Psoas muscle (tissue), 8 donors: Measurements from ENCODE around the gene IQCN. TPM values are rescaled to one million over a fixed set of nuclear protein-coding genes. Genes with fewer than 3 reads are reported as not detected.

ENCODE experiments used
- ATAC-seq, 4 donors: fragments of 200-7000 bp; cut with Tn5 transposase; one replicate each; pipeline ENCODE4 v1.9.1; 2020; ENCODE audit warnings: moderate library complexity in 3 of 4, mild to moderate bottlenecking in 2 of 4
- DNase-seq, 2 donors: peaks; one replicate each; pipeline ENCODE4 v3.0.0-alpha.2; 2020
- H3K27ac ChIP-seq: fragments of 200-600 bp; one replicate; pipeline ENCODE4 v1.8.0; 2022
- H3K27me3 ChIP-seq, 3 donors: fragments of 200-600 bp in 1 of 3; one replicate each; pipeline versions ENCODE4 v1.6.1 to v1.8.0; 2013 to 2022; ENCODE audit warnings: low read length in 2 of 3, mild to moderate bottlenecking in 2 of 3, moderate library complexity in 1 of 3; ENCODE audit not compliant: insufficient read depth in 3 of 3
- H3K36me3 ChIP-seq, 2 donors: fragments of 200-600 bp in 1 of 2; one replicate each; pipeline versions ENCODE4 v1.6.1 to v1.8.0; 2013 to 2022; ENCODE audit warnings: low read depth in 1 of 2, mild to moderate bottlenecking in 1 of 2, moderate library complexity in 1 of 2; ENCODE audit not compliant: insufficient read depth in 1 of 2
- H3K4me1 ChIP-seq: fragments of 200-600 bp; one replicate; pipeline ENCODE4 v1.8.0; 2022
- H3K4me3 ChIP-seq: fragments of 200-600 bp; one replicate; pipeline ENCODE4 v1.8.0; 2022; ENCODE audit warnings: mild to moderate bottlenecking
- H3K9me3 ChIP-seq: fragments of 200-600 bp; one replicate; pipeline ENCODE4 v1.8.0; 2022
- whole genome bisulfite sequencing, 3 donors: extraction: QIAGEN DNeasy Blood & Tissue Kit; methylation state at CpG; one replicate each; pipeline versions ENCODE4 v1.1.6 to v1.1.7; 2013; 5-methylcytosine and 5-hydroxymethylcytosine counted together
- intact Hi-C, 2 donors: fragments of 100-400 bp; cut with DNase I; formaldehyde crosslinking; loops; one replicate each; pipeline versions ENCODE4 v1.11.0 to v1.14.2; 2022
- polyA plus RNA-seq, 3 donors: library from polyadenylated mRNA; stranded (reverse); fragments of 200-250 nt; gene quantifications; one replicate each; pipeline ENCODE4 v1.2.3, GENCODE V29; 2013
- total RNA-seq, 4 donors: library from RNA; stranded (reverse); fragmentation: NEBNext Ultra II Directional in 2 of 4; extraction: Animal tissue kit (Norgen Biotek cat#: 25700) in 2 of 4; gene quantifications; one replicate each; pipeline versions ENCODE4 v1.2.1 to v1.2.4, GENCODE V29; 2021 to 2023
- TF ChIP-seq, protein P1 (sequence below): fragments of 200-600 bp; IDR thresholded peaks from one replicate; pipeline ENCODE4 v1.8.0; 2022; ENCODE audit warnings: antibody characterized with exemption
- donor health status: healthy with polysubstance abuse.
- donor health status: DM: no; HTN: no; CAD: no; lungs with moderate emphysema.
- donor health status: Bipolar disorder and iron deficiency.
- donor health status: healthy.
- donor health status: DM: yes; HTN: yes; CAD: no.
- donor health status: DM: no; HTN: no; CAD: no.
- donor health status: DM: no; HTN: no; CAD: no.
- donor health status: DM: yes; HTN: yes; CAD: no.

The IQCN gene
- total and polyA plus RNA-seq, 7 donors, result 0.12 to 1.5 (median 0.39) TPM

DNA sequence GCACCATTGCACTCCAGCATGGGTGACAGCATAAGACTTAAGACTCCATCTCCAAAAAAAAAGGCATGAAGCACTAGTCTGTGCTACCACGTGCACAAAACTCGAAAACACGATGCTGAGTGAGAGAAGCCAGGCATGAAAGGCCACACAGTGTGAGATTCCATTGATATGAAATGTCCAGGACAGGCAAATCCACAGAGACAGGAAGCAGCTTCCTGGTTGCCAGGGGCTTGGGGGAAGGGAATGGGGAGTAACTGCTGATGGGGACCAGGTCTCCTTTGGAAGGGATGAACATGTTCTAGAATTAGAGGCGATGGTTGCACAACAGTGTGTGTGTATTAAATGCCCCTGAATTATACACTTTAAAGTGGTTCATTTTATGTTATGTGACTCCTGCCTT, 23.1 kb upstream of the IQCN start:
- Histone ChIP-seq H3K4me1 (peaks cover 23% of the 10 kb centered on the region), H3K9me3 (no peaks in the 10 kb centered on the region), H3K27me3 (no peaks in the 10 kb centered on the region), H3K36me3 (no peaks in the 10 kb centered on the region), H3K4me3 (no peak overlapping the region), H3K27ac (no peak overlapping the region)
- intact Hi-C loops, result no loop called here
- WGBS, 3 donors, result 41 to 53% (median 43%) methylated on average over 4 of the region's 4 CpGs
- no peak for DNase-seq
- no peak for ATAC-seq
- TF ChIP-seq, protein P1, sequence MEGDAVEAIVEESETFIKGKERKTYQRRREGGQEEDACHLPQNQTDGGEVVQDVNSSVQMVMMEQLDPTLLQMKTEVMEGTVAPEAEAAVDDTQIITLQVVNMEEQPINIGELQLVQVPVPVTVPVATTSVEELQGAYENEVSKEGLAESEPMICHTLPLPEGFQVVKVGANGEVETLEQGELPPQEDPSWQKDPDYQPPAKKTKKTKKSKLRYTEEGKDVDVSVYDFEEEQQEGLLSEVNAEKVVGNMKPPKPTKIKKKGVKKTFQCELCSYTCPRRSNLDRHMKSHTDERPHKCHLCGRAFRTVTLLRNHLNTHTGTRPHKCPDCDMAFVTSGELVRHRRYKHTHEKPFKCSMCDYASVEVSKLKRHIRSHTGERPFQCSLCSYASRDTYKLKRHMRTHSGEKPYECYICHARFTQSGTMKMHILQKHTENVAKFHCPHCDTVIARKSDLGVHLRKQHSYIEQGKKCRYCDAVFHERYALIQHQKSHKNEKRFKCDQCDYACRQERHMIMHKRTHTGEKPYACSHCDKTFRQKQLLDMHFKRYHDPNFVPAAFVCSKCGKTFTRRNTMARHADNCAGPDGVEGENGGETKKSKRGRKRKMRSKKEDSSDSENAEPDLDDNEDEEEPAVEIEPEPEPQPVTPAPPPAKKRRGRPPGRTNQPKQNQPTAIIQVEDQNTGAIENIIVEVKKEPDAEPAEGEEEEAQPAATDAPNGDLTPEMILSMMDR, result no peak

DNA sequence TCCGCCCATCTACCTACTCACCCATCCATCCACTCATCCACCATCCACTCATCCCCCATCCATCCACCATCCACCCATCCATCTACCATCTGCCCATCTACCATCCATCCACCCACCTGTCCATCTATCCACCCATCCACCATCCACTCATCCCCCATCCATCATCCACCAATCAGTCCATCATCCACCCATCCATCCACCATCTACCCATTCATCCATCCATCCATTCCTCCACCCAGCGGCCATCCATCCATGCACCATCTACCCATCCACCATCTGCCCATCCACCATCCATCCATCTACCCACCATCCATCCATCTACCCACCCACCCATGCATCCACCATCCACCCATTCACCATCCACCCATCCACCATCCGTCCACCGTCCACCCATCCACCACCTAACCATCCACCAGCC, 20.8 kb upstream of the IQCN start:
- TF ChIP-seq, protein P1, result no peak
- DNase-seq (no peak), ATAC-seq (no peak)
- Histone ChIP-seq H3K4me1 (peaks cover 14% of the 10 kb centered on the region), H3K4me3 (no peak overlapping the region), H3K27me3 (no peaks in the 10 kb centered on the region), H3K27ac (no peak overlapping the region), H3K36me3 (no peaks in the 10 kb centered on the region), H3K9me3 (no peaks in the 10 kb centered on the region)
- 83 to 97% (median 94%) methylated on average over 4 of the region's 4 CpGs for WGBS, 3 donors
- intact Hi-C loops, result no loop called here

DNA sequence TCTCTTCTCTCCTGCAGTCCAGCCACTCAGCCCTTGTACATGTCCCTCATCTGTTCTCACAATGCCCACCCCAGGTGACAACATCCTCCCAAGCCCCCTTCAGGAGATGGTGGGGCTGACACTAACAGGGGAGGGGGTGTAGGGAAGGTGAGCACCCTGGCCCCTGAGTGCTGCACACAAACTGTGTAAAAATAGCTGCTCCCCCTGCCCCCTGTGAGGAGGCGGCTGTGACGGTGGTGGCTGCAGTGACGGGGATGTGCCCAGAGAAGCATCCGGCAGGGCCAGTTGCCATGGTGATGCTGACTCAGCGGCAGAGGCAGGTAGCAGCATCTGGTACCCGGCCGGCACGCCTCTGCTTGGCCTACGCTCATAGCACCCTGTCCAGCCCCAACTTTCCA, 20.2 kb upstream of the IQCN start:
- ATAC-seq (no peak), DNase-seq (peak; percentile 42 to 75)
- H3K27ac ChIP-seq, result peak overlapping the region; percentile 97
- no peaks in the 10 kb centered on the region for H3K27me3 ChIP-seq
- intact Hi-C loops, result no loop called here
- H3K9me3 ChIP-seq, result no peaks in the 10 kb centered on the region
- peaks cover 14% of the 10 kb centered on the region for H3K4me1 ChIP-seq
- WGBS, 3 donors, result 47 to 66% (median 54%) methylated on average over 9 of the region's 9 CpGs
- TF ChIP-seq, protein P1, result no peak
- no peaks in the 10 kb centered on the region for H3K36me3 ChIP-seq
- H3K4me3 ChIP-seq, result no peak overlapping the region

DNA sequence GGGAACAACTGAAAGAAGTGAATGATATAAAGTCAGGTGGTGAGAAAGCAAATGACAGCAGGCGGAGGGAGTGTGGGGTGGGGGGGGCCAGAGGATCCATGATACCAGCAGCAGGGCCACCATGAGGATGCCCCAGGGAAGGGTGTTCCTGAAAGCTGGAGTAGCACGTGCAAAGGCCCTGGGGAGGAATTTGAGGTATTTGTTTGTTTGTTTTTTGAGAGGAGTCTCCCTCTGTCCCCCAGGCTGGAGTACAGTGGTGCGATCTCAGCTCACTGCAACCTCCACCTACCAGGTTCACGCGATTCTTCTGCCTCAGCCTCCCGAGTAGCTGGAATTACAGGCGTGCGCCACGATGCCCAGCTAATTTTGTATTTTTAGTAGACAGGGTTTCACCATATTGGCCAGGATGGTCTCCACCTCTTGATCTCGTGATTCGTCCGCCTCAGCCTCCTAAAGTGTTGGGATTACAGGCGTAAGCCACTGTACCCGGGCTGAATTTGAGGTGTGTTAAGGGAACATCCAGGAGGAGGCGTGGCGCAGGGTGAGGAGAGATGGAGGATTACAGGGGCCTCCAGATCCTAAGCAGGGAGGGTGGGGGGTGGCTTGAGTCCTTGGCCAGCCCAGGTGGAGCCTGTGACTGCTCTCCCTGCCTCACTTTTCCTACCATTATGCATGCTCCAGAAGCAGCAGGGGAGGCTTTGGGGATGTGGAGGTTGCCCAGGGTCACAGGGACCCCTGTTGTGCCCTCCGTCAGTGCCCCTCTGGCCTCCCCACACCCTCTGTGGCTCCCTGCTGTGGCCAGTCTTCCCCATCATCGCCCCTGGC, 19.6 kb upstream of the IQCN start:
- WGBS, 3 donors, result 62 to 68% (median 65%) methylated on average over 18 of the region's 18 CpGs
- peaks cover 14% of the 10 kb centered on the region for H3K4me1 ChIP-seq
- TF ChIP-seq, protein P1, result no peak
- no peaks in the 10 kb centered on the region for H3K27me3 ChIP-seq
- no peaks in the 10 kb centered on the region for H3K36me3 ChIP-seq
- ATAC-seq, result no peak
- H3K27ac ChIP-seq, result peak overlapping the region; percentile 97
- intact Hi-C loops, result no loop called here
- no peaks in the 10 kb centered on the region for H3K9me3 ChIP-seq
- DNase-seq, result no peak
- peak overlapping the region; percentile 83 for H3K4me3 ChIP-seq
